D721Med (cell line): Measurements from ENCODE around the gene CCNA1.

ENCODE experiments used
- DNase-seq: peaks from one replicate; pipeline ENCODE4 v3.0.0; 2011; ENCODE audit warnings: low spot score; ENCODE audit not compliant: insufficient read length
- FAIRE-seq: peaks from 2 replicates; lab custom pipeline; 2011; peaks lifted over from hg19 to GRCh38; lab: Jason Lieb, UNC
- TF ChIP-seq, protein P1 (sequence below): IDR thresholded peaks from 2 replicates; pipeline ENCODE4 v1.5.1; 2012; ENCODE audit warnings: mild to moderate bottlenecking, control low read depth; ENCODE audit not compliant: insufficient read depth; ENCODE audit errors: missing control alignments

Gene CCNA1

DNA sequence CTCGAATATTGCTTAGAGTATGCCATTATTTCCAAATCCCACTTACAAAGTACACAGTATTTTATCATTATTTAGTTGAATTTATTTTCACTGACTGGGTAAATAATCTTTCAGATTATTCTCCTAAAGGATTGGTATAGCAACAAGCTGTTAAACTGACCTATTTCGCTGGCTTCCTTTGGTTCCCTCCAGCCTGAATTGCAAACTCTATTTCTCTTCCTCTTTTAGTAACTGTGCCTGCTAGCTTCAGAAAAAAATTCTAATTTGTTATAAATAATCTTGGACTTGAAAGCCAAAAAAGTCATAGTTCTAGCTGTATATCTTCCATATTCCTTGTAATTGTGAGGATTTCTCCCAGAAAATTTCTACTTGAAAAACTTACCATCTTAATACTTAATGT, 15.0 kb upstream of the CCNA1 start:
- DNase-seq (no peak), FAIRE-seq (no peak)
- TF ChIP-seq, protein P1, sequence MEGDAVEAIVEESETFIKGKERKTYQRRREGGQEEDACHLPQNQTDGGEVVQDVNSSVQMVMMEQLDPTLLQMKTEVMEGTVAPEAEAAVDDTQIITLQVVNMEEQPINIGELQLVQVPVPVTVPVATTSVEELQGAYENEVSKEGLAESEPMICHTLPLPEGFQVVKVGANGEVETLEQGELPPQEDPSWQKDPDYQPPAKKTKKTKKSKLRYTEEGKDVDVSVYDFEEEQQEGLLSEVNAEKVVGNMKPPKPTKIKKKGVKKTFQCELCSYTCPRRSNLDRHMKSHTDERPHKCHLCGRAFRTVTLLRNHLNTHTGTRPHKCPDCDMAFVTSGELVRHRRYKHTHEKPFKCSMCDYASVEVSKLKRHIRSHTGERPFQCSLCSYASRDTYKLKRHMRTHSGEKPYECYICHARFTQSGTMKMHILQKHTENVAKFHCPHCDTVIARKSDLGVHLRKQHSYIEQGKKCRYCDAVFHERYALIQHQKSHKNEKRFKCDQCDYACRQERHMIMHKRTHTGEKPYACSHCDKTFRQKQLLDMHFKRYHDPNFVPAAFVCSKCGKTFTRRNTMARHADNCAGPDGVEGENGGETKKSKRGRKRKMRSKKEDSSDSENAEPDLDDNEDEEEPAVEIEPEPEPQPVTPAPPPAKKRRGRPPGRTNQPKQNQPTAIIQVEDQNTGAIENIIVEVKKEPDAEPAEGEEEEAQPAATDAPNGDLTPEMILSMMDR: no peak

DNA sequence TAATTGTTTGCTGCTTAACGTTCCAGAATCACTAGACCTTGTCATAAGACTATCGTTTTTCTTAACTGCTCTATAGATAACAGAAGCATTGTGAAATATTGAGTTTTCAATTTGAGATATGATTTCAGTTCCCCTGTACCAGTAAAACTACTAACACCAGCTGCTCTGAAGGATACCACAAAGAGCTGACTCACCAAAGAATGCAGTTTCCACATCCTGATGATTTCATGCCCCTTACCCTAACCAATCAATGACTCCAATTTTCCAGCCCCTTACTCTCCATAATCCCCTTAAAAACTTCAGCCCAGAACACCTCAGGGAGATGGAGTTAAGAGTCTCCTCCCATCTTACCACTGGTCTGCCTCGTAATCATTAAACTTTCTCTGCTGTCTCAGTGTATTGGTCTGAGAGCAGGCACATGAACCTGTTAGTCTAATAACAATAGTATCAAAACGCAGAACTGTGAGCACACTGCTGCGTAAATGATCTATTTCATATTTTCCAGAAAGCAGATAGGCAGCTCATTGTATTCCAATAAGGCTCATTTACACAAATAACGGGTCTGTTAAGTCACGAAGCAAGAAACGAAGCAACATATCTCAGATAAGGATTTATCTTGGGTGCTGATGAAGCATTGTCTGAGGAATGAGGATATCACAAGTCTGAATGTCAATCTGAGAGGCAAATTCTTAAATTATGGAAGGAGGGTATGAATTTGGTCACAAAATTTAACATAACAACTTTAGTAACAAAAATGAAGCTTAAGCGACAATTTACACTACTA, 14.1 kb upstream of the CCNA1 start:
- TF ChIP-seq, protein P1: no peak
- peak; percentile 21 for FAIRE-seq
- no peak for DNase-seq

- TF ChIP-seq, protein P1: peak; percentile 90
- DNase-seq: no peak
- FAIRE-seq: peak; percentile 75
These were observed 11.8 kb upstream of the CCNA1 start for GRCh38 chr13:36420437-36420891.

GRCh38 chr13:36421447-36421846, 10.8 kb upstream of the CCNA1 start:
- FAIRE-seq (no peak), DNase-seq (no peak)
- TF ChIP-seq, protein P1: no peak

DNA sequence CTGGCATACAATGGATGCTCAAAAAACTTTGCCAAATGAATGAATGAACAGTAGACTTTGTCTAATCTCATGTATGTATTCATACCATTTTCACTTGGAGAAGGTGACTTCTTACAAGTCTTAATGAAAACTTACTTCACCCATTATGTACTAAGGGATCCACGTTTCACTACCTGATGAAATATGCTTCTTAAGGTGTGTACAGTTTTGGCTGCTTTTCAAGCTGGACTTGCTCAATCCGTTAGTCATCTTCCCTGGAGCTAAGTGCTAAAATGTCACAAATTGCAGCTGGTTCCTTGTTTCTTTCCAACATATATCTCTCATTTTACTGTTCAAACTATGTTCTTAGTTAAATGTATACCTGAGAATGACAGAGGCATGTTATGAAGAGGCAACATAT, 4.2 kb upstream of the CCNA1 start:
- no peak for DNase-seq
- TF ChIP-seq, protein P1: no peak
- no peak for FAIRE-seq

- TF ChIP-seq, protein P1: no peak
- FAIRE-seq (peak; percentile 11), DNase-seq (no peak)
These were observed 1.8 kb upstream of the CCNA1 start for GRCh38 chr13:36430247-36431203.
